GM12892 (cell line): Measurements from ENCODE around the gene PTTG1IP.

ENCODE experiments used
- DNase-seq: peaks from one replicate; pipeline ENCODE4 v3.0.0; 2011; ENCODE audit not compliant: insufficient read length
- FAIRE-seq: peaks from 2 replicates; lab custom pipeline; 2011; peaks lifted over from hg19 to GRCh38; lab: Jason Lieb, UNC
- POLR2A ChIP-seq: IDR thresholded peaks from 2 replicates; pipeline ENCODE4 v1.6.1; 2011; ENCODE audit warnings: low read depth, low read length, control low read depth
- POLR2AphosphoS5 ChIP-seq: IDR thresholded peaks from 2 replicates; pipeline ENCODE4 v1.6.1; 2011; ENCODE audit warnings: low read depth, low read length, control low read depth
- TAF1 ChIP-seq: IDR thresholded peaks from 2 replicates; pipeline ENCODE4 v1.6.1; 2011; ENCODE audit warnings: low read depth, mild to moderate bottlenecking, control low read depth, low read length, borderline replicate concordance

Gene PTTG1IP

DNA sequence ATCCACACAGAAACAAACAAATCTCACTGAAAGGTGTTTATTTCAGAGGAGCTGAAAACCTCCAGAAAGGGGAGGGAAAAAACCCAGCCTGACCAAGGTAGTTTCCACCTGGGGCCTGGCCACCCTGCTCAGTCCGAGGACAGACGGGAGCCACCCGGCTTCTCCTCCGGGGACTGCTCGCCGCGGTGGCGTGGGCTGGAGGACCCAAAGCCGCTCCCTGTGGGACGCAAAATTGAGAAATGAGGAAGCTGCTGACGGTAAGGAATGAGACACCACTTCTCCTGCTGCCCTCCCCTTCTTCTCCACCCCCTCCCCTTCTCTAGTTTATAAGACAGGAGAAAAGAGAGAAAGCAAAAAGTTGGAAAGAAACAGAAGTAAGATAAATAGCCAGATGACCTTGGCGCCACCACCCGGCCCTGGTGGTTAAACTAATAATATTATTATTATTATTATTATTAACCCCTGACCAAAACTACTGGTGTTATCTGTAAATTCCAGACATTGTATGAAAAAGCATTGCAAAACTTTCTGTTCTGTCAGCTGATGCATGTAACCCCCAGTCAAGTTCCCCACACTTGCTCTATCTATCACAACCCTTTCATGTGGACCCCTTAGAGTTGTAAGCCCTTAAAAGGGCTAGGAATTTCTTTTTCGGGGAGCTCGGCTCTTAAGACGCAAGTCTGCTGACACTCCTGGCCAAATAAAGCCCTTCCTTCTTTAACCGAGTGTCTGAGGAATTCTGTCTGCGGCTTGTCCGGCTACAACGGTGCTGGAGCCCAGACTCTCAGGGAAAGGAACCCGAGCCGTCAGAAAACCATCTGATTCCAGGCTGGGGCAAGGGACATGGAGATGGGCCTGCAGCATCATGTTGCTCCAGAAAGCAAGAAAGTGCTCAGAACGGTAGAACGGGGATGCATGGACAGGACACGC lies 34.7 kb upstream of the PTTG1IP start:
- DNase-seq (no peak), FAIRE-seq (no peak)
- no peak for TF ChIP-seq POLR2AphosphoS5

DNA sequence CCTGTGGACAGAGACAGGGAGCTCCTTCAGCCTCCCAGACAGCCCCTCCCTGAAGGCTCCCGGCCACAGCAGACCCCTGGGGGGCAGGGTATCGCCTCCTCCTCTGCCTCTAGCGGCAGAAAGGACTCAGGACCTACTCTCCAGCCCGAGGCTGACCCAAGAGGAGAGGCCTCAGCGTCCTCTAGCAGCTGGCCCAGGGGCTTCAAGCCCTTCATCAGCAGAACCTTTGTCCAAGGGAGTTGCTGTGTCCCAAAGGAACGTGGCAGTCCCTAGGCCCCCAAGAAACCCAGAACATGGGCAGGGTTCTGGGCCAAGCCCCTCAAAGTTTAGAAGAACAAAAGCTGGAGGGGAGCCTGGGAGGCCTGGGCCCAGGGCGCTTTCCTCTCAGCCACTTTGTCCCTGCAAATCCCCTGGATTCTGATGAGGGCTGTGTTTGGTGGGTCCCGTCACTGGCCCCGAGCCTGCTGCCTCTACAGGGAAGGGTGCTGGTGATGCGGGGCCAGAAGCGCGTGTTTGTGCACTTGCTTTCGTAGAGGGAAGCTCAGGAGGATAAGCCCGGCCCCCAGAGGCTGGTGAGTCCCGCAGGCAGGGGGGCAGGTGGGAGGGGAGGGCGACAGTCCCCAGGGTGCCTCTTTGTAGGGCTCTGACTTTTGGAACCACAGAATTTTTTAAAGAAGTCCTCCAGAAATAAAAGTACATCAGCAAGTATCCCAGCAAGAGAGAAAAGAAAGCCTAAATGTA lies 33.9 kb upstream of the PTTG1IP start:
- FAIRE-seq (no peak), DNase-seq (no peak)
- TF ChIP-seq POLR2AphosphoS5, result no peak
- TF ChIP-seq TAF1, result no peak
- no peak for TF ChIP-seq POLR2A

DNA sequence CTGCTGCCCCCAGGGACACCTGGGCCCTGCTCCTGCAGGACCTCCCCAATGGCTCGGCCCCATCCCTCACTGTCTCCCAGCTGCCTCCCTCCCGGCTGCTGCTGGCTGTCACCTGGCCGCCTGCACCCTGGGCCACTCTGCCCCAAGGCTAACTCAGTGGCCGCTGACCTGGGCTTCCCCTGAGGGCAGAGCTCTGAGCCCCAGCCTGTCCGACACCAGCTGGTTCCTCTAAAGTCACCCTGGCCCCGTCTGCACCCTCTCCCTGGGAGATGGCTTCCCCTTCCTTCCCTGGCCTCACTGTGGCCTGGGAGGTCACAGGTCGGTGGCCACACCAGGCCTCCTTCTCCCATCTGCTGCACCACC lies 32.2 kb upstream of the PTTG1IP start:
- TF ChIP-seq POLR2A (no peak), TAF1 (no peak), POLR2AphosphoS5 (no peak)
- FAIRE-seq (no peak), DNase-seq (no peak)

DNA sequence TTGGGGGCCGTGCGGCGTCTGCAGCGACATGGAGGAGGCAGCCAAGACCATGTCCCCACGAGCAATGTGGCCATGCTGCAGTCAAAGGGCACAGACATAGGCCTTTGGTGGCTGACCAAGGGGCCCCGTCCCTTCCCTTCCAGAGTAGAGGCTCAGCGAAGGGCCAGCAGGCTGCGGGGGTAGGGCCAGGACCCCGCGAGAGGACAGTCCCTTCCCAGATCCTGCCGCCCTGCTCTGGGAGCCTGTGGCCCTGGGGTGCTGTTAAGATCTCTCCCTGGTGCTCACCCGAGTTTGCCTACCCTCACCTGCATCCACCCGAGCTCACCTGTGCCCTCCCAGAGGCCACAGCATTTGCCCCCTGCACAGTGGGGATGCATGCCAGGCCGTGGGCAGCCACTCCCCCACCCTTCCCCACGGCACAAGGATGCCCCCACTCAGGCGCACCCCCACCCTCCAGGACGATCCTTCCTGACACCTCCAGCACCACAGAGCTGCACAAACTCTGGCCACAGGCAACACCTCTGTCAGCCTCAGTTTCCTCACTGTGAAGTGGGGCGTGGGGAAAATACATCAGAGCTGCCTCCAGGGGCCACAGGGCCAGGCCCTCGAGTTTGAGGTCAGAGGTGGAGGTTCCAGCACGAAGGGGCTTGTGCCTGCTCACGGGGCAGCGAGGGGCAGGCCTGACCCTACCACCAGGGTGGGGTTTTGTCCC lies 31.7 kb upstream of the PTTG1IP start:
- no peak for DNase-seq
- TF ChIP-seq TAF1, result no peak
- TF ChIP-seq POLR2A, result no peak
- TF ChIP-seq POLR2AphosphoS5, result no peak
- FAIRE-seq, result no peak

DNA sequence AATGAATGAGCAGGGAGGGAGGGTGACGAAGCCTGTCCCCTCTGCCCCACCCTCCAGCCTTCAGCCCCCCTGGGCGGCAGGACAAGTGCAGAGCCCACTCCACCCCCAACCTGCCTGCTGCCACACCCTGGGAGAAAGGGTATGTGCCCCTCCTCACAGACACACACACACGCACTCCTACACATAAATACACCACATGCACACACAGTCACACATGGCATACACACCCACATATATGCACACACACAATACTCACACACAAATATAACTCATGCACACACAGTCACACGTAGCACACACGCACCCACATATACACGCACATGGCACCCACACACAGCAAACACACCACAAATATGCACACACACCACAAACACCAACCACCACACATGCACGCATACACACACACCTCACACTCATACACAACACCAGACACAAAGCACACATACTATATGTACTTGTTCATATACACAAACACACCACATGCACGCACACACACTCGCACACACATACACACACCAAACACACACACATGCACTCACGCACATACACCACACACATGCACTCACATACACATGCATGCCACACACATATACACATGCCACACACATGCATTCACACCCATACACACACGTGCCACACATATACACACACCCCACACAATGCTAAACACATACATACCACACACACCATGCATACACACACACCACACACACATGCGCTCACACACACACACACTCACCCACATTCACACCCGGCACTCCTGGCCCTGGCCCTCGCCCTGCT lies 30.8 kb upstream of the PTTG1IP start:
- TF ChIP-seq TAF1, result no peak
- no peak for TF ChIP-seq POLR2AphosphoS5
- TF ChIP-seq POLR2A, result no peak
- DNase-seq, result no peak
- no peak for FAIRE-seq

DNA sequence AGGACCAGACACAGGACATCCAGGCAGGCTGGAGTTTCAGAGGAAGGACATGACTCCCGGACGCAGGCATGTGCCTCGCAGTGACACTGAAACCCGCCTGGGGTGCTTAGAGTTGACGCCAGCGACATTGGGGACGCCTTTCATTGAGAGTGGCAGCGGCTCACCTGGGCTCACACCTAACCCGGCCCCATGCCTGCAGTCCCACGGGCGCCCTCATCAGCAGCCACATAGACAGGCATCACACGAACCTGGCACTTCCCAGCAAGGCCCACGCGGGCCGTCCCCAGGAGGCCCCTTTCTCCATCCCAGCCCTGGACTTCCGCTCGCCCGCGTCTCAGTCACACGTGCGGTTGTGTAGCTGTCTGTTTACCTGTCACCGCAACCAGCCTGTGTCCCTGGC lies 30.2 kb upstream of the PTTG1IP start:
- no peak for FAIRE-seq
- TF ChIP-seq TAF1 (no peak), POLR2A (no peak), POLR2AphosphoS5 (no peak)
- no peak for DNase-seq

DNA sequence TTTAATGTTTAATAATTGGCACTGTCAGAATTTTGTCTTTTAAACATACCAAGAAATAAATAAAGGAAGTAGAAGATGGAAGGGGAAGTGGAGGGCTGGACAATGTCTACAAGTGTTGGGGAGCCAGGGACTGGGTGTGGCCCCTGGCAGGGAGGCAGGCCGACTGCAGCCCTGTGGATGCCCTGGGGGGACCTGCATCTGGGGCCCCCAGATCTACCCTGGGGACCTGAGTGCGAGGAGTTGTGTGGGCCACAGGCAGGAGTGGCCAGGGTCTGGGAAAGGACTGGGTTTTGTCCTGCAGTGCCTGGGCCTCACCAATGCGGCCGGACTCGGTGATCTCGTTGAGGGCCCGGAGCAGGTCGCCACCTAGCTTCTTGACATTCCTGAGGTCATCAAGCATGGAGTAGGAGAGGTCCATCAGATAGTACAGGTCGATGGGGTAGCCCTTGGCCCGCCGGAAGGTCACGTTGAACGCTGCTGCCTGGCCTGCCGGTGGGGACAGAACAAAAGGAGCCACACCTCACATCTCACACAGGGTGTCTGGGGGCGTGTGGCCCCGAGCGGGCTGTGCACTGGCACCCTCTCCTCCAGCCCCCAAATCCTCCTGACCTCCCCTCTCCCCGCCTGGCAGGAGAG lies 29.7 kb upstream of the PTTG1IP start:
- TF ChIP-seq POLR2A, result no peak
- TF ChIP-seq POLR2AphosphoS5, result no peak
- TF ChIP-seq TAF1, result no peak
- DNase-seq, result no peak
- FAIRE-seq, result no peak

DNA sequence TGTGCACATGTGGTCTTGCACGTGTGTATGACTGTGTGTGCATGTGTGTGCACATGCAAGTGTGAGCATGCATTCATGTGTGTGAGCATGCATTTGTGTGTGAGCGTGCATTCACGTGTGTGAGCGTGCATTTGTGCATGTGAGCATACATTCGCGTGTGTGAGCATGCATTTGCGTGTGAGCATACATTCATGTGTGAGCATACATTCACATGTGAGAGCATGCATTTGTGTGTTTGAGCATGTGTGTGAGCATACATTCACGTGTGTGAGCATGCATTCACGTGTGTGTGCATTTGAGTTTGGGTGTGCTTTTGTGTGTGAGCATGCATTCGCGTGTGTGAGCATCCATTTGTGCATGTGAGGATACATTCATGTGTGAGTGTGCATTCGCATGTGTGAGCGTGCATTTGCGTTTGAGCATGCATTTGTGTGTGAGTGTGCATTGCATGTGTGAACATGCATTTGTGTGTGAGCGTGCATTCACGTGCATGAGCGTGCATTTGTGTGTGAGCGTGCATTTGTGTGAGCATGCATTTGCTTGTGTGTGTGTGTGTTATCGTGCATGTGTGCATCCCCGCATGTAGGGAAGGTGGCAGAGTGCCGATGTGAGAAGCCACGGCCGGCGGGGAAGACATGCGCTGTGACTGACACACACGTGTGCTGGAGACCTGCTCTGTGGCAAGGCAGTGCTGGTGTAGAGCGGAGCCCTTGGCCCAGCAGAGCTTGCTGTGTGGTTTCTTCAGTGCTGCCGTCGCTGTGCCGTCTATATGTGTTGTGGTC lies 29.0 kb upstream of the PTTG1IP start:
- DNase-seq, result no peak
- no peak for TF ChIP-seq POLR2AphosphoS5
- TF ChIP-seq POLR2A, result no peak
- no peak for TF ChIP-seq TAF1
- FAIRE-seq, result peak; percentile 33

DNA sequence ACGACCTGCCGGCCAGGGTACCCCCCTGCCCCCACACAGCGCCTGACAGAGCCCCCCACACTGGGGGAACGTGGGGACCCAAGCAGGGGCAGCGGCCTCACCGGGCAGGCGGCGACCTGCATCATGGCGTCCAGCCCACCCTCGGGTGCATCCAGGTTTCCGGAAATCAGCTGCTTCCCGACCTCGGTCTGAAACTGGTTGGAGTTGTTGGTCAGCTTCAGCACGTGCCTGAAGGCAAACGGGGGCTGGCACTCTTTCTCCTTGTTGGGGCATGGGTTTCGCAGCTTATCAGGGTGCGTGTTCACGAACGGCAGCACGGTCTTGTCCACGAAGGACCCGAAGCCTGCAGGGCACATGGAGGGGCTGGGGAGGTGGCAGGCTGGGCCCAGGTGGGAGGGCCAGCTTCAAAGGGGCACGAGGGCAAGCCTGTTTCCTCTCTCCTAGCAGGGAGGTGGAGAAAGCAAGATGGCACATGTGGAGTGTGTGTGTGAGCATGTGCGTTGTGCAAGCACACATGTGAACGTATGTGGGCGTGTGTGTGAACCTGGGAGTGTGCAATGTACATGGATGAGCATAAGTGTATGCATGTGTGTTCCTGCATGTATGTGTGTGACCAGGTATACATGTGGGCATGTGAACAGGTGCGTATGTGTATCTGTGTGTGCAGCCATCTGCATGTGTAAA lies 28.0 kb upstream of the PTTG1IP start:
- FAIRE-seq (no peak), DNase-seq (no peak)
- TF ChIP-seq POLR2AphosphoS5 (no peak), POLR2A (no peak), TAF1 (no peak)

DNA sequence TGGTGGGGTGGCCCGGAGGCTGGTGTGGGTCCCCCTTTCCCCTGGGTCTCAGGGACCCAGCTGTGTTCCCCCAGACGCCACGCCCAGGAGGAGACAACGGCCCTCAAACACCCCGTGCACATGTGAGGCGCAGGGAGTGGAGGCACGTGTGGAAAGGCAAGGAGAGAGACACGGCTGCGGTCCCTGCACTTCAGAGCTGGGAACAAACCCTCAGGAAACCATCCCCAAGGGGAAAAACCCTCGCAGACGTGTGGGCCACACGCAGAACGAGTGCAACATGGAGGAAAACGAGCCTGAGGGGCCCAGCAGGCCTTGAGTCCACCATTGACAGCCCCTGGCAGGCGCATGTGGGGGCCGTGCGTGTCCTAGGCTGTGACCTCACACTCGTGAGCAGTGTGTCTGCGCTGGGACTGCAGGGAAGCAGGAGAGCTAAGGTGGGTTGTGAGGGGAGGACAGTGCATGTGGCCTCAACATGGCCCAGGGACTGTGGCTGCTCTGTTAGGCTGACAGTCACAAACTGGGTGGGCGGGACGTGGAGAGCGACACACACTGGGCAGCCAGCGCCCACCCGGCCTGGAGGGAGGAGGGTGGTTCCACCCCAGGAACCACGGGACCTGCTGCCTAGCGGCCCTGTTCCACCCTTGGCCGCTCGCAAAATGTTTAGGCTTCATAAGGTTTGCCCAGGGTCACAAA lies 27.2 kb upstream of the PTTG1IP start:
- TF ChIP-seq POLR2AphosphoS5 (no peak), POLR2A (no peak), TAF1 (no peak)
- DNase-seq, result no peak
- FAIRE-seq, result no peak
